Measurements from ENCODE around the gene EFNA5. TPM values are rescaled to one million over a fixed set of nuclear protein-coding genes. Genes with fewer than 3 reads are reported as not detected.

The EFNA5 gene
- total RNA-seq, 3 donors from 2014 or later (not counting 1 experiment from before 2014, with no cell fraction given), result 2.2 to 8.1 (median 4.3) TPM

DNA sequence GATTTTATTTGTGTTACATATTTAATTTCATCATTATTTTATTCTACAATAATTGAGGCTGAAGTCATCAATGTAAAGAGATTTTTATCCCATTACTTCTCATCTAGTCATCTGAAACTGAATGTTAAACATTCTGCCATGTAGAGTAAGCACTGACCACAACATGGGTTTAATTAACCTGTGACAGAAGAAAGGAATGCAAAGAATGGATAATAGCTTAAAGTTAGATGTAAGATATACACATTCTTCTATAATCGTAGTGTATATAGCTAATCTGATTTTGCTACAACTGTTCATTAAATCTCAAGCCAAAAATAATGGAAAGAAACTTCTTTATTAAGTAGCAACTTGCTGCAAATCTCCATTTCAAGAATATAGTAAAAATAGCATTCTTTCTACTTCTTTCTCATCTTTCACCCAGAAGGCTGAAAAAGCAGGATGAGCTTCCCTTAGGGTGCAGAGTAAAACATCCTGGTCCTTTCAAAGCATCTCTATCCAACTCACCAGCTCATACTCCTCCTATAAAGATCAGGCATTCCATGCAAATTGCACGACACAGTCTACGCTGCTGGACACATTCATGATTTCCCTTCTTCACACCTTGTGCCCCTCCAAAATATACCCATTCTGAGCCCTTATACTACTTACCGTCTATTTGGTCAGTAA lies 115.2 kb downstream of the EFNA5 start:
- DNase-seq (no peak), ATAC-seq (no peak)
- Histone ChIP-seq H3K27ac (ENCODE audit: low read length) (no peak overlapping the region), H3K4me1 (ENCODE audit: control insufficient read depth, insufficient read depth, low read length) (no peaks in the 10 kb centered on the region), H3K27me3 (ENCODE audit: control insufficient read depth, insufficient read depth, low read length) (no peaks in the 10 kb centered on the region), H3K9me3 (ENCODE audit: control insufficient read depth, insufficient read depth, low read length) (no peaks in the 10 kb centered on the region), H3K4me3 (ENCODE audit: low read length) (no peak overlapping the region), H3K36me3 (ENCODE audit: control insufficient read depth, insufficient read depth, low read length) (no peaks in the 10 kb centered on the region)
- no peak overlapping the region for H3K27ac Mint-ChIP-seq
- H3K9me3 Mint-ChIP-seq, result no peaks in the 10 kb centered on the region
- TF ChIP-seq, protein P1, sequence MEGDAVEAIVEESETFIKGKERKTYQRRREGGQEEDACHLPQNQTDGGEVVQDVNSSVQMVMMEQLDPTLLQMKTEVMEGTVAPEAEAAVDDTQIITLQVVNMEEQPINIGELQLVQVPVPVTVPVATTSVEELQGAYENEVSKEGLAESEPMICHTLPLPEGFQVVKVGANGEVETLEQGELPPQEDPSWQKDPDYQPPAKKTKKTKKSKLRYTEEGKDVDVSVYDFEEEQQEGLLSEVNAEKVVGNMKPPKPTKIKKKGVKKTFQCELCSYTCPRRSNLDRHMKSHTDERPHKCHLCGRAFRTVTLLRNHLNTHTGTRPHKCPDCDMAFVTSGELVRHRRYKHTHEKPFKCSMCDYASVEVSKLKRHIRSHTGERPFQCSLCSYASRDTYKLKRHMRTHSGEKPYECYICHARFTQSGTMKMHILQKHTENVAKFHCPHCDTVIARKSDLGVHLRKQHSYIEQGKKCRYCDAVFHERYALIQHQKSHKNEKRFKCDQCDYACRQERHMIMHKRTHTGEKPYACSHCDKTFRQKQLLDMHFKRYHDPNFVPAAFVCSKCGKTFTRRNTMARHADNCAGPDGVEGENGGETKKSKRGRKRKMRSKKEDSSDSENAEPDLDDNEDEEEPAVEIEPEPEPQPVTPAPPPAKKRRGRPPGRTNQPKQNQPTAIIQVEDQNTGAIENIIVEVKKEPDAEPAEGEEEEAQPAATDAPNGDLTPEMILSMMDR (IDR thresholded peaks at IDR 0.05), result no peak
- no peak overlapping the region for H3K4me3 Mint-ChIP-seq
- 97% methylated on average over 3 of the region's 4 CpGs for WGBS (ENCODE audit: insufficient coverage)
- H3K4me1 Mint-ChIP-seq, result peaks cover 2 to 4% of the 10 kb centered on the region in 2 donors
- H3K36me3 Mint-ChIP-seq, result no peaks in the 10 kb centered on the region
- no peaks in the 10 kb centered on the region for H3K27me3 Mint-ChIP-seq (ENCODE audit: low read depth in 2 of 2)
- intact Hi-C loops (cut with micrococcal nuclease), result no loop called here

DNA sequence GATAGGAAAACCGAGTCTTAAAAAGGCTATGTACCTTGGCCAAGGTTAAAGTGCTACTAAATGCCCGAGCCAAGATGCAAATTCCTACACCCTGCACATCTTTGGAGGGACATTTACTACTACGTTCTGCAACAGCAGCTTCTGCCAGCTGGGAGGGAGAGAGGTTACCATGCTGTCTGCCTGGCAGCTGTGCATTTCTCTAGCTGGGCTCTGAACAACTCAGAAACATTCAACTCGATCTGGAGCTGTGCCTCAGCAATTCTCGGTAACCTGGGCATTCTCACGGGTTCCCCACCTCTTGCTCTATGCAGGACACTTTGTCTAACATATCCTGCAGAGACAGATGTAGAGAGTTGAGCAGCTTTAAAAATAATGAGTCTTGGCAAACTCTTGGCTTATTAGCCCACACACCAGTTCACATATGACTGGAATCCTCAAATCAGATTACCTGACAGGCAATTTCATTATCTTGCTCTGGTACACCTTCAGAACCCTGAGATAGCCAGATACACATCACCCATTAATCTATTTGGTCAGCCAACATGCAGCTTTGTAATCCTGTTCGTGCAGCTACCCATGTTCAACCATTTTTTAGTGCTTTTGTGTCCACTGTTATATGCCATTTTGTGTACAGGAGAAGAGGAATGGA lies 115.8 kb downstream of the EFNA5 start:
- Mint-ChIP-seq H3K27me3 (ENCODE audit: low read depth in 2 of 2) (no peaks in the 10 kb centered on the region), H3K27ac (no peak overlapping the region), H3K36me3 (no peaks in the 10 kb centered on the region), H3K4me1 (peaks cover 0 to 4% of the 10 kb centered on the region in 2 donors), H3K9me3 (no peaks in the 10 kb centered on the region), H3K4me3 (no peak overlapping the region)
- intact Hi-C loops (cut with micrococcal nuclease), result no loop called here
- no peak overlapping the region for H3K27ac ChIP-seq (ENCODE audit: low read length)
- TF ChIP-seq, protein P1 (IDR thresholded peaks at IDR 0.05), result no peak
- no peaks in the 10 kb centered on the region for H3K4me1 ChIP-seq (ENCODE audit: control insufficient read depth, insufficient read depth, low read length)
- DNase-seq (no peak), ATAC-seq (no peak)
- H3K36me3 ChIP-seq (ENCODE audit: control insufficient read depth, insufficient read depth, low read length), result no peaks in the 10 kb centered on the region
- no peaks in the 10 kb centered on the region for H3K27me3 ChIP-seq (ENCODE audit: control insufficient read depth, insufficient read depth, low read length)
- no peak overlapping the region for H3K4me3 ChIP-seq (ENCODE audit: low read length)
- H3K9me3 ChIP-seq (ENCODE audit: control insufficient read depth, insufficient read depth, low read length), result no peaks in the 10 kb centered on the region
- 91% methylated on average over 7 of the region's 7 CpGs for WGBS (ENCODE audit: insufficient coverage)

DNA sequence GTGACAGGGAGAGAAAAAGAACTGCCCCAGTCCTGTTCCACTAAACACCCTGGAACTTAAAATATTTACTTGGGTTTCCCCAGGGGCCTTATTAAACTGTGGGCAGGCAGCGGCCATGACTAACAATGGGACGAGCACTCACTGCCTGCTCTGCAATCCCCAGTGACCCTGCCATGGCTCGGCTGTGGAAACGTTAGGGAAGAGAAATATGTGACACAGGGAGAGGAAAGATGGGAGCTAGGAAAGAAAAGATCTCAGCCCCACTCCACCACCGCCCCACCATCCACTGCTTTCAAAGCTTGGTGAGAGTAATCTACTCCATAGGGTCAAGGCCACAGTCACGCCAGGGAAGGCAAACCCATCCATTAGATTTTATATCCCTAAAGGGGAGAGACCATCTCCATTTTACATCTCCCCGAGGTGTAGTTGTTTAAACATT lies 117.6 kb downstream of the EFNA5 start:
- Histone ChIP-seq H3K4me3 (ENCODE audit: low read length) (no peak overlapping the region), H3K4me1 (ENCODE audit: control insufficient read depth, insufficient read depth, low read length) (no peaks in the 10 kb centered on the region), H3K27ac (ENCODE audit: low read length) (no peak overlapping the region), H3K36me3 (ENCODE audit: control insufficient read depth, insufficient read depth, low read length) (no peaks in the 10 kb centered on the region), H3K9me3 (ENCODE audit: control insufficient read depth, insufficient read depth, low read length) (no peaks in the 10 kb centered on the region), H3K27me3 (ENCODE audit: control insufficient read depth, insufficient read depth, low read length) (no peaks in the 10 kb centered on the region)
- Mint-ChIP-seq H3K4me1 (peaks cover 0 to 4% of the 10 kb centered on the region in 2 donors), H3K27ac (no peak overlapping the region), H3K27me3 (ENCODE audit: low read depth in 2 of 2) (no peaks in the 10 kb centered on the region), H3K9me3 (no peaks in the 10 kb centered on the region), H3K36me3 (no peaks in the 10 kb centered on the region), H3K4me3 (no peak overlapping the region)
- TF ChIP-seq, protein P1 (IDR thresholded peaks at IDR 0.05), result no peak
- intact Hi-C loops (cut with micrococcal nuclease), result no loop called here
- WGBS (ENCODE audit: insufficient coverage), result 90% methylated on average over 5 of the region's 7 CpGs
- DNase-seq (no peak), ATAC-seq (no peak)

All from natural killer cell (primary cell).